GM13976 (cell line): ENCODE results near the gene BCOR.

ENCODE experiments used
- DNase-seq: peaks from one replicate; pipeline ENCODE4 v3.0.0; 2012; ENCODE audit warnings: low spot score
- CTCF ChIP-seq: IDR thresholded peaks from 2 replicates; pipeline ENCODE4 v1.5.1; 2012; ENCODE audit warnings: borderline replicate concordance, mild to moderate bottlenecking; ENCODE audit not compliant: insufficient read depth; ENCODE audit errors: extremely low read depth, missing control alignments, control extremely low read depth
- in situ Hi-C: fragments of 300-500 bp; cut with MboI; formaldehyde crosslinking; loops from one replicate; pipeline ENCODE4 v1.12.0; 2022; ENCODE audit warnings: low sequenced_read_pairs, mixed read lengths, inconsistent platforms; ENCODE audit not compliant: unreplicated experiment

BCOR gene

GRCh38 chrX:40130207-40130606, 32.4 kb upstream of the BCOR start:
- TF ChIP-seq CTCF = no peak
- in situ Hi-C loops = no loop called here
- no peak for DNase-seq

GRCh38 chrX:40127052-40127451, 29.3 kb upstream of the BCOR start:
- in situ Hi-C loops = no loop called here
- no peak for DNase-seq
- no peak for TF ChIP-seq CTCF

- TF ChIP-seq CTCF = no peak
- in situ Hi-C loops = no loop called here
- no peak for DNase-seq
These were observed 24.7 kb upstream of the BCOR start for GRCh38 chrX:40122487-40122886.

GRCh38 chrX:40121618-40122017, 23.9 kb upstream of the BCOR start:
- no peak for TF ChIP-seq CTCF
- in situ Hi-C loops = no loop called here
- no peak for DNase-seq

- in situ Hi-C loops = no loop called here
- TF ChIP-seq CTCF = no peak
- DNase-seq = no peak
These were observed 23.3 kb upstream of the BCOR start for GRCh38 chrX:40120838-40121580.

- no peak for TF ChIP-seq CTCF
- no peak for DNase-seq
- in situ Hi-C loops = no loop called here
These were observed 20.0 kb upstream of the BCOR start for GRCh38 chrX:40117715-40118285.

- in situ Hi-C loops = no loop called here
- TF ChIP-seq CTCF = no peak
- DNase-seq = no peak
These were observed 19.2 kb upstream of the BCOR start for GRCh38 chrX:40116925-40117324.
